ENCODE results near the gene PLEKHB1.

DNA sequence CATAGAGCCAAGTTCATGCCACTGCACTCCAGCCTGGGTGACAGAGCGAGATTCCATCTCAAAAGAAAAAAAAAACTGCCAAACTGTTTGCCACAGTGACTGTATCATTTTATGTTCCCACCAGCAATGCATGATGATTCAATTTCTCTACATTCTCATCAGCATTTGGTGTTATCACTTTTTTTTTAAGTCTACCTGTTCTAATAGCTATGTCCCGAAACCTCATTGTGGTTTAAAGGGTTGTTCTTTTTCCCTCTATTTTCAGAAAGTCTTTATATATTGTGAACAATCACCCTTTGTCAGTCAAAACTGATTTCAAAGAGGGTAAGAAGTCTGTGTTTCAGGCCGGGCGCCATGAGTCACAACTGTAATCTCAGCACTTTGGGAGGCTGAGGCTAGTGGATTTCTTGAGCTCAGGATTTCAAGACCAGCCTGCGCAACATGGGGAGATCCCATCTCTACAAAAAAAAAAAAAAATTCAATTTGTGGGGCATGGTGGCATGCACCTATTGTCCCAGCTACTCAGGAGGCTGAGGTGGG is 33.7 kb upstream of the PLEKHB1 start:
- TF ChIP-seq TAF1 (IDR thresholded peaks at IDR 0.05; ENCODE audit: borderline replicate concordance, low read depth, low read length) = no peak
- TF ChIP-seq POLR2A (IDR thresholded peaks at IDR 0.05; ENCODE audit: low read depth, low read length) = no peak
- TF ChIP-seq POLR2AphosphoS5 (IDR thresholded peaks at IDR 0.05; ENCODE audit: low read depth, low read length) = no peak

All from GM12892 (cell line).